Stimulated activated CD8-positive, alpha-beta memory T cell treated with anti-CD3 and anti-CD28 coated beads, Interleukin-2, amount 100 ng/mL, for 1 hour (primary cell): ENCODE measurements around the gene TSHR.
"Not testable (repeated sequence)": the region's sequence is repeated elsewhere in the genome, so short reads cannot be mapped to it uniquely, and the experiment has no call there.

Source experiments
- DNase-seq, 2 donors: peaks; one replicate each; pipeline ENCODE4 v3.0.0-alpha.2; 2020; ENCODE audit warnings: low read depth in 2 of 2

The TSHR gene

DNA sequence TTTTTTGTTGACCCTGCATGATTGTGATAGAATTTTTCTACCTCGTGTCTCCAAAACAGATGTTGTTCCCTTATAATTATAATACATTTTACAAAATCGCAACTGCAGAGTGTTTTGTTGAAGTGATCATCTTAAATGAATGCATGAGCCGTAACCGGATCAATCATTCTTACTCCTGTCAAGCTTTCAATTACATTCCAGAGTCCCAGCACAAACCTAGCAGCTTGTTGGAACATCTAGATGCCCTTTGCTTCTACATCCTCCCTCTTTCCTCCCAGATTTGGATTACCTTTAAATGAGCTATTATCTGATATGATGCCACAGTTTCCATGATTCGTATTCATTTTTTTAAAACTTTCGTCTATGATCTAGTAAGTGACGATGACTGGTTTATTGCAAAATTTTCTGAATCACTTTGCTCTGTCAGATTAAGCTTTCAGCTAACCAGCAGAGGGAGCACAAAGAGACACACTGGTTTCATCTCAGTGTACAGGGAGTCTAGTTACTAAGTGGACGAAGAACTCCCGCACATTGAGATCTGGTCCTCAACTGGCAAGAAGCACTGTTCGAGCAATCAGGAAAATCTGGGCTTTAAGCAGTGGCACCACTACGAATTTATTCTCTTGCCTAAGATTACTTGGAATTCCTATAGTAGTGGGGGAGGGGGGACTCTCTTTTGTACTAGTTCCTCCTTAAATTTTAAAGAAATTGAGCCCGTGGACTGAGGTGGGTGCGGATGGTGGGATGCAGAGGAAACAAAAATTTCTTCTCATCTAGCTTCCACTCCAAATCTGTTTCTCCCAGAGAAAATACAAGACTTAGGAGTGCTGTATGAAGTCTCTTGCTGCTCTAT lies 40.9 kb downstream of the TSHR start:
- DNase-seq: no peak

- no peak for DNase-seq
Measured at GRCh38 chr14:81001447-81001846, 46.0 kb downstream of the TSHR start.

GRCh38 chr14:81004575-81004974 lies 49.2 kb downstream of the TSHR start:
- DNase-seq: no peak

DNA sequence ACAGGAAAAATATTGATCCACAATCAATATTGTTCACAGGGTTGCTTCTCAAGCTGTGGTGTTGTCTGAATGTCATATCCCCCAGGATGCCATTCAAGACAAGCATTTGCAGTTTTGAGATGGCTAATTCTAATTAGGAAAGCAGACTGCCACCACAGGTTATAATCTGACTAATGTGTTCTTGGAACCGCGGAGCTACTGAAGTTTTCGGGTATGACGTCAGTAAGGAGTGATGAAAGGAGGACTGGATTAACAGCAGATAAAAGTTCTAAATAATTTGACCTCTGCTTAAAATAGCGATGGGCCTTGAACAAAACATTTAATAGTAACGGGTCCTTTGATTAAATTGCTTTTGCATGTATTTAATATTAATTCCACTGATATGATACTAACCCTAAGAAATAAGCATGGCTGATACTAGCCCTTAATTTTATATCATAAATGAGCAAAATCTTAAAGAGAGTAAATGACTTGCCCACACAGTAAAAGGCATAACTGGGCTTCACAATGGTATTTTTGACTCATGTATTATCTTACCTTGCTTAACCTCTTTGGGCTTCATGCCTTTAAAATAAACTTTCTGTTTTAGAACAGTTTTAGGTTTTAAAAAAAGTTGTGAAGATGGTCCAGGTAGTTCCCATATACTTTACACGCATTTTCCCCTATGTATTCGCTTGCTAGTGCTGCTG lies 50.3 kb downstream of the TSHR start:
- no peak for DNase-seq

DNA sequence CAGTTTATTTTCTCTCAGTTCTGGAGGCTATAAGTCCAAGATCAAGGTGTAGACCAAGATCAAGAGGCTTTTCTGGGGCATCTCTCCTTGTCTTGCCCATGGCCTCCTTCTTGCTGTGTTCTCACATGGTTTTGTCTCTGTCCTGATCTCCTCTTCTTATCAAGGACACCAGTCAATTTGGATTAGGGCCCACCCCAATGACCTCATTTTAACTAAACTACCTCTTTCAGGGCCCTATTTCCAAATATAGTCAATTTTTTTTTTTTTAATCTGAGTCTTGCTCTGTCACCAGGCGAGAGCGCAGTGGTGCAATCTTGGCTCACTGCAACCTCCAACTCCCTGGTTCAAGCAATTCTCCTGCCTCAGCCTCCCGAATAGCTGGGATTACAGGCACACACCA lies 50.8 kb downstream of the TSHR start:
- no peak for DNase-seq

- DNase-seq: no peak
Measured at GRCh38 chr14:81007131-81007530, 51.7 kb downstream of the TSHR start.

DNA sequence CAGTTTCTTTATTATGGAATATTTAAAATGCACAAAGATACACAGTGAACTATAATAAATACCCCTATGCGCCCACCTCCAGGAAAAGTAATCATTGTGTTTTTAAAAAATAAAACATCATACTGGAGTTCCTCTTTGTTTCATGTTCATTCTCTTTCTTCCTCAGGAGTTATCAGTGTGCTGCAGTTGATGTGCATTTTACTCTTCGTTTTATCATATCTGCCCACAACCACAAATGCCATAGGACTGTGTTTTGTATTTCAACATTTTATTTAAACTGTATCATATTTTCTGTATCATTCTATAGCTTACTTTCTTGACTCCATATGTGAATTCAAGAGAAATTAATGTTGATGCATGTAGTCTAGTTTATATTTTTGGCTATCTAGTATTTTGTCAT lies 53.9 kb downstream of the TSHR start:
- no peak for DNase-seq

DNA sequence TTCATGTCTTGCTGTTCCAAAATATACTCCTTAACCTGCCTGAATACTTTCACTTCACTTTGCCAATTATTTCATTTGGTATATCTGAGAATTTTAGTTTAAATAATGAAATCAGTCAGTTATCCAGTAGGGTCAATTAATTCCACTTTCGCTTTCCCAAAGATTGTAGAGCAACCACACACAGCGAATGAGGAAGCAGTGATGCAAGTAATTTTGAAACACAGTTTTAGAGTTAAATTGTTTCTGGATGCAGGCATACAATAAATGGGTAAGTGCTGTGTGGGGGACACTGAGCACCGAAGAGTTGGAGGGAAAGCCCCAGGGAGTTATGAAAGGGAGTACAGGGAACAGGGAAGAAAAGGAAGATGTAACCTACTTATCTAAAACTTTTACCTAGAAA lies 62.8 kb downstream of the TSHR start:
- DNase-seq: no peak

GRCh38 chr14:81018684-81019083 lies 63.3 kb downstream of the TSHR start:
- DNase-seq: no peak

DNA sequence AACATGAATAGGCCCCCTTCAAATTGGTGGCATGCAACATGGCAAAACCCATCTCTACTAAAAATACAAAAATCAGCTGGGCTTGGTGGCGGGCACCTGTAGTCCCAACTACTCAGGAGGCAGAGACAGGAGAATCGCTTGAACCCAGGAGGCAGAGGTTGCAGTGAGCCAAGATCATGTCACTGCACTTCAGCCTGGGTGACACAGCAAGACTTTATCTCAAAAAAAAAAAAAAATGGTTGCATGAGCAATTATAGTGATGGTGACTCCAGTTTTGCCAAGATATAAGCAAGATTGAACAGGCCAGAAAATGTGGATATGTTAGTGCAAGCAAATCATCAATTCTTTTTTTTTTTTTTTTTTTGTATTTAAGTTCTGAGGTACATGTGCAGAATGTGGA lies 63.7 kb downstream of the TSHR start:
- DNase-seq: not testable (repeated sequence)

- DNase-seq: no peak
Measured at GRCh38 chr14:81023095-81023710, 67.8 kb downstream of the TSHR start.

GRCh38 chr14:81028461-81028860 lies 73.0 kb downstream of the TSHR start:
- DNase-seq: no peak

GRCh38 chr14:81031488-81031887 lies 76.1 kb downstream of the TSHR start:
- no peak for DNase-seq

DNA sequence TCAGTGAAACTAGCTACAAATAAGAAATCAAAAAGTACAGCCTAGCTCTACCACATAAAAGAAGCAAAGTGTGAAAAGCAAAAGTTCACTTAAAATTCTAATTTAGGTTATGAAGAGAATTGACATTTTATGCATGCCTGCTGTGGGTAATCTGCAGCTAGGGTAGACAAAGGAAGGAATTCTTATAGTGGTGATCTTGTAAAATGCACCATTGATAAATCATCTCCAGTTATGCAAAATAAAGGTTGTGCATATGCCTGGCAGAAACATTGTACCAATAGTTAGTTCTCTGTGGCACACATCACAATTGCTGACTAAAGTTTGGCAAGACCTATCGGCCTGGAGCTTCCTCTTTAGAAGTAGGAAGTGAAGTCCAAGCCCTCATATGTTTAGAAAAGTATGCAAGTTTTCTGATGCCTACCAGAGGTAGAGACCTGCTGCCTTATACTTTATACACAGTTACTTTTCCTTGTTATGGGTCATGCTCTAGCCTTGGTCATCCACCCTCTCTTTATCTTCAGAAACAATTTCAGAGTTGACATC lies 78.3 kb downstream of the TSHR start:
- no peak for DNase-seq

DNA sequence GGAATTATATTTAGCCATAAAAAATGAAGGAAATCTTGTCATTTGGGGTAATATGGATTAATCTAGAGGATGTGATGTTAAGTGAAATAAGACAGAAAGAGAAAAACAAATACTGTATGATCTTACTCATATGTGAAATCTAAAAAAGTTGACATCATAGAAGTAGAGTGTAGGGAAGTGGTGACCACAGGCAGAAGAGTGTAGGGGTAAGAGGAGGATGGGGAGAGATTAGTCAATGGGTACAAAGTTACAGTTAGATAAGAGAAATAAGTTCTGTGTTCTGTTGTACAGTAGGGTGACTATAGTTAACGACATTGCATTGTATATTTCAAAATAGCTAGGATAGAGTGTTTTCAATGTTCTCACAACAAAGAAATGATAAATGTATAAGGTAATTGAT lies 87.0 kb downstream of the TSHR start:
- no peak for DNase-seq

- DNase-seq: no peak
Measured at GRCh38 chr14:81051547-81051946, 96.1 kb downstream of the TSHR start.

DNA sequence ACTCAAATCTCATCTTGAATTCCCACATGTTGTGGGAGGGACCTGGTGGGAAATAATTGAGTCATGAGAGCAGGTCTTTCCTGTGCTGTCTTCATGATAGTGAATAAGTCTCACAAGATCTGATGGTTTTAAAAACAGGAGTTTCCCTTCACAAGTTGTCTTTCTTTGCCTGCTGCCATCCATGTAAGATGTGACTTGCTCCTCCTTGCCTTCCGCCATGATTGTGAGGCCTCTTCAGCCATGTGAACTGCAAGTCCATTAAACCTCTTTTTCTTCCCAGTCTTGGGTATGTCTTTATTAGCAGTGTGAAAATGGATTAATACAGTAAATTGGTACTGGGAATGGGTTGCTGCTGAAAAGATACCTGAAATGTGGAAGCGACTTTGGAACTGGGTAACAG lies 98.6 kb downstream of the TSHR start:
- not testable (repeated sequence) for DNase-seq

GRCh38 chr14:81055971-81056370 lies 100.5 kb downstream of the TSHR start:
- no peak for DNase-seq

GRCh38 chr14:81062380-81062779 lies 107.0 kb downstream of the TSHR start:
- no peak for DNase-seq

DNA sequence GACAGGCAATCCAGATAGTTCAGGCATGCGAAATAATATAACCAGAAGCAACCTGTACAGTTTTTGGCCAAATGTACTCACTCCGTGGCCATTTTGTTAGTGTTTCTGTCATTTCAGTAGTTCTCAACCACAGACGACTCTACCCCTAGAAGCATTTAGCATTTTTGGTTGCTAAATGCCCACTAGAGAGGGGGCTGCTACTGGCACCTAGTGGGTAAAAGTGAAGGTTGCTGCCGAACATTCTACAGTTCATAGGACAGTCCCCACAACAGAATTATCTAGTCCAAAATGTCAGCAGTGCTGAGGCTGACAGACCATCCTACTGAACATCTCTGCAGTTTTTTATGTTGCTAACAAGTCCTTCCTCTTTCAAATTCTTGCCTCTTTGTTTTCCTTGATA lies 107.4 kb downstream of the TSHR start:
- no peak for DNase-seq

- no peak for DNase-seq
Measured at GRCh38 chr14:81066672-81067071, 111.3 kb downstream of the TSHR start.

DNA sequence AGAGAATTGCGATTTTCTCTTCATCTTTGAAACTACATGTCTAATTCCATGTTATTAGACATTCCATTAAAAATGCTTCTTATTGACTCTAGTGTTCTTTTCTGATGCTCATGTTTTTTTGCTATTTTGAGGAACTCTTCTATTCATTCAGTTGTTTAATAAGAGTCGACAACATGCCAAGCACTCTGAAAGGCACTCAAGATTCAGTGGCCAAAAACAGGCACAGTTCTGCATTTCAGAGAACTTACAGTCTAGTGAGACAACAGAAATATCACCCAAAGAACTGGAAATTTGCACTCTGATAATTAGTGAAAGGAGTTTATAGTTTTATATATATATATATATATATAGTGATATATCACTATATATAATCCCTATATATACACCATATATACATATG lies 111.7 kb downstream of the TSHR start:
- DNase-seq: no peak
